GM23338 (cell line): ENCODE measurements around the gene GALE. TPM values are rescaled to one million over a fixed set of nuclear protein-coding genes. Genes with fewer than 3 reads are reported as not detected.

ENCODE experiments used
- ATAC-seq: fragments of 200-7000 bp; cut with Tn5 transposase; 3 replicates; pipeline ENCODE4 v1.9.1; 2020
- DNase-seq: peaks from one replicate; pipeline ENCODE4 v3.0.0-alpha.2; 2015; ENCODE audit warnings: low spot score
- H2AFZ ChIP-seq: fragments of 200-600 bp; sonication (generic); 2 replicates; pipeline ENCODE4 v1.8.0; 2016; ENCODE audit warnings: antibody characterized with exemption, mild to moderate bottlenecking, moderate library complexity
- H3F3A ChIP-seq: fragments of 200-600 bp; sonication (generic); replicated peaks from 2 replicates; pipeline ENCODE4 v1.8.0; 2017; ENCODE audit warnings: antibody characterized with exemption, mixed run types, low read depth
- H3K27ac ChIP-seq: fragments of 200-600 bp; sonication (generic); 2 replicates; pipeline ENCODE4 v1.6.1; 2016; ENCODE audit warnings: low read depth
- H3K27me3 ChIP-seq: fragments of 200-600 bp; sonication (generic); 2 replicates; pipeline ENCODE4 v1.8.0; 2016; ENCODE audit warnings: mild to moderate bottlenecking, mixed run types, moderate library complexity; ENCODE audit not compliant: insufficient read depth
- H3K36me3 ChIP-seq: fragments of 200-600 bp; sonication (generic); 2 replicates; pipeline ENCODE4 v1.8.0; 2016; ENCODE audit warnings: mild to moderate bottlenecking; ENCODE audit not compliant: insufficient read depth
- H3K4me1 ChIP-seq: fragments of 200-600 bp; sonication (generic); 2 replicates; pipeline ENCODE4 v1.8.0; 2016; ENCODE audit warnings: mild to moderate bottlenecking, moderate library complexity; ENCODE audit not compliant: insufficient read depth
- H3K4me2 ChIP-seq: fragments of 200-600 bp; sonication (generic); 2 replicates; pipeline ENCODE4 v1.7.1; 2017; ENCODE audit warnings: mixed run types
- H3K4me3 ChIP-seq: fragments of 200-600 bp; sonication (generic); 2 replicates; pipeline ENCODE4 v1.6.1; 2016; ENCODE audit warnings: mixed run types
- H3K79me2 ChIP-seq: fragments of 200-600 bp; sonication (generic); replicated peaks from 2 replicates; pipeline ENCODE4 v1.8.0; 2017; ENCODE audit warnings: mild to moderate bottlenecking; ENCODE audit not compliant: insufficient read depth
- H3K9me2 ChIP-seq: fragments of 200-600 bp; sonication (generic); 2 replicates; pipeline ENCODE4 v1.8.0; 2017; ENCODE audit not compliant: insufficient read depth
- H4K20me1 ChIP-seq: fragments of 200-600 bp; sonication (generic); replicated peaks from 2 replicates; pipeline ENCODE4 v1.8.0; 2017; ENCODE audit warnings: mild to moderate bottlenecking; ENCODE audit not compliant: insufficient read depth
- H3K27ac Mint-ChIP-seq: 2 replicates; pipeline ENCODE4 v1.8.0; 2020; ENCODE audit warnings: inconsistent platforms, mild to moderate bottlenecking, moderate library complexity, mixed read lengths
- H3K27me3 Mint-ChIP-seq: 3 replicates; pipeline ENCODE4 v1.8.0; 2022; ENCODE audit warnings: low read depth, mild to moderate bottlenecking, moderate library complexity, mixed read lengths, inconsistent platforms; ENCODE audit not compliant: insufficient read depth, poor library complexity
- H3K36me3 Mint-ChIP-seq: 3 replicates; pipeline ENCODE4 v1.8.0; 2021; ENCODE audit warnings: low read depth, mild to moderate bottlenecking, inconsistent platforms, moderate library complexity, mixed read lengths
- H3K4me1 Mint-ChIP-seq: 3 replicates; pipeline ENCODE4 v1.8.0; 2020; ENCODE audit warnings: mild to moderate bottlenecking, inconsistent platforms, mixed read lengths
- H3K4me3 Mint-ChIP-seq: 3 replicates; pipeline ENCODE4 v1.8.0; 2021; ENCODE audit warnings: moderate library complexity, mild to moderate bottlenecking, inconsistent platforms, mixed read lengths
- H3K9me3 Mint-ChIP-seq: 3 replicates; pipeline ENCODE4 v1.8.0; 2020; ENCODE audit warnings: moderate library complexity, mild to moderate bottlenecking, inconsistent platforms, mixed read lengths
- CREB1 ChIP-seq: fragments of 250-450 bp; sonication (Bioruptor Pico); IDR thresholded peaks from 2 replicates; pipeline ENCODE4 v1.5.0; 2020; ENCODE audit warnings: low read depth, mild to moderate bottlenecking, moderate library complexity
- ETS1 ChIP-seq: IDR thresholded peaks from 2 replicates; pipeline ENCODE4 v1.6.1; 2016; ENCODE audit warnings: antibody characterized with exemption
- EZH2 ChIP-seq: fragments of 200-600 bp; sonication (generic); IDR thresholded peaks from one replicate; pipeline ENCODE4 v1.8.0; 2017; ENCODE audit warnings: antibody characterized with exemption, mild to moderate bottlenecking, low read depth; ENCODE audit not compliant: unreplicated experiment
- POLR2AphosphoS5 ChIP-seq: IDR thresholded peaks from 2 replicates; pipeline ENCODE4 v1.6.1; 2016; ENCODE audit warnings: antibody characterized with exemption, low read depth
- ZNF331 ChIP-seq: fragments of 250-450 bp; sonication (Bioruptor Pico); IDR thresholded peaks from 2 replicates; pipeline ENCODE4 v1.5.0; 2020; ENCODE audit warnings: low read depth, mild to moderate bottlenecking, moderate library complexity
- polyA plus RNA-seq: library from polyadenylated mRNA; unstranded; fragments of >200 nt; fragmentation: Nextera tagmentation; extraction: Ambion mirVana; gene quantifications from 2 replicates; pipeline ENCODE4 v1.2.1, GENCODE V29; 2016
- total RNA-seq: library from RNA; depleted of rRNA; stranded (reverse); fragments of >200 nt; shearing (Covaris generic); gene quantifications from 2 replicates; pipeline ENCODE4 v1.2.3, GENCODE V29; 2014
- TF ChIP-seq, protein P1 (sequence below), 2 experiments: fragments of 200-600 bp in 1 of 2; sonication (generic) in 1 of 2; conservative IDR thresholded peaks; 2 replicates each; pipeline versions ENCODE4 v1.5.1 to v1.6.1; 2016 to 2017; ENCODE audit warnings: antibody characterized with exemption in 2 of 2, low read depth in 2 of 2, mild to moderate bottlenecking in 2 of 2, moderate library complexity in 1 of 2

Gene GALE
- total and polyA plus RNA-seq, 2 experiments from 2014 or later, result 28.1 to 31.7 TPM

- Histone ChIP-seq H3K4me2 (no peak overlapping the region), H3F3A (no peaks in the 10 kb centered on the region), H3K4me3 (no peak overlapping the region), H3K9me2 (no peaks in the 10 kb centered on the region), H3K4me1 (no peaks in the 10 kb centered on the region), H4K20me1 (no peaks in the 10 kb centered on the region), H2AFZ (no peak overlapping the region), H3K27me3 (no peaks in the 10 kb centered on the region), H3K27ac (no peak overlapping the region), H3K36me3 (no peaks in the 10 kb centered on the region; the same call in 1 of the 2 replicates), H3K79me2 (no peaks in the 10 kb centered on the region)
- H3K9me3 Mint-ChIP-seq, result peaks cover 12% of the 10 kb centered on the region; the same call in 2 of the 3 replicates
- no peaks in the 10 kb centered on the region for H3K4me1 Mint-ChIP-seq
- no peak for ATAC-seq
- H3K4me3 Mint-ChIP-seq, result no peak overlapping the region
- H3K27me3 Mint-ChIP-seq, result peaks cover 2% of the 10 kb centered on the region
- H3K27ac Mint-ChIP-seq, result no peak overlapping the region
- DNase-seq, result no peak
- H3K36me3 Mint-ChIP-seq, result peaks cover 18% of the 10 kb centered on the region; the same call in 2 of the 3 replicates
- TF ChIP-seq, protein P1, sequence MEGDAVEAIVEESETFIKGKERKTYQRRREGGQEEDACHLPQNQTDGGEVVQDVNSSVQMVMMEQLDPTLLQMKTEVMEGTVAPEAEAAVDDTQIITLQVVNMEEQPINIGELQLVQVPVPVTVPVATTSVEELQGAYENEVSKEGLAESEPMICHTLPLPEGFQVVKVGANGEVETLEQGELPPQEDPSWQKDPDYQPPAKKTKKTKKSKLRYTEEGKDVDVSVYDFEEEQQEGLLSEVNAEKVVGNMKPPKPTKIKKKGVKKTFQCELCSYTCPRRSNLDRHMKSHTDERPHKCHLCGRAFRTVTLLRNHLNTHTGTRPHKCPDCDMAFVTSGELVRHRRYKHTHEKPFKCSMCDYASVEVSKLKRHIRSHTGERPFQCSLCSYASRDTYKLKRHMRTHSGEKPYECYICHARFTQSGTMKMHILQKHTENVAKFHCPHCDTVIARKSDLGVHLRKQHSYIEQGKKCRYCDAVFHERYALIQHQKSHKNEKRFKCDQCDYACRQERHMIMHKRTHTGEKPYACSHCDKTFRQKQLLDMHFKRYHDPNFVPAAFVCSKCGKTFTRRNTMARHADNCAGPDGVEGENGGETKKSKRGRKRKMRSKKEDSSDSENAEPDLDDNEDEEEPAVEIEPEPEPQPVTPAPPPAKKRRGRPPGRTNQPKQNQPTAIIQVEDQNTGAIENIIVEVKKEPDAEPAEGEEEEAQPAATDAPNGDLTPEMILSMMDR (conservative IDR thresholded peaks at IDR 0.05; ENCODE audit: low read depth in 2 of 2), result no peak
- TF ChIP-seq POLR2AphosphoS5, result no peak
These were observed 43.1 kb upstream of the GALE start for GRCh38 chr1:23843644-23844043.

- peak overlapping the region; percentile 97 for H3K4me2 ChIP-seq
- no peak overlapping the region for H3K27ac Mint-ChIP-seq
These were observed 37.9 kb upstream of the GALE start for GRCh38 chr1:23838401-23838866.

DNA sequence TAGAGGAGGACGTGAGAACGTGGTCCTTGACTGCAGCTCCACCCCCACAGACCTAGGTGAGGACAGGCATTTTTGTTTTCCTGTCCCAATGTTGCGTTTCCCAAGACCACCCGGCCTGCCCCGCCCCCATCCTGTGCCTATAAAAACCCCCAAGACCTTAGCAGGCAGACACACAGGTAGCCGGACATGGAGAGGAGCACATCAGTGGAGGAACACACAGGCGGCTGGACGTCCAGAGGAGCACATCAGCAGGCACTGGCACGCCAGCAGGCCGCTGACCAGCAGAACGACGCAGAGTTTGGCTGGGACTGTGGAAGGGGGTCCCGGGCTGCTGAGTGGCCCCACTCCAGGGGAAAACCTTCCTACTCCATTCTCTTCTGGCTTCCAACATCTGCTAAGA is 37.4 kb upstream of the GALE start:
- Histone ChIP-seq H3K4me1 (no peaks in the 10 kb centered on the region; the same call in 1 of the 2 replicates), H3K4me3 (peak overlapping the region; percentile 72), H3K4me2 (peak overlapping the region; percentile 97), H3K36me3 (no peaks in the 10 kb centered on the region), H3K27ac (no peak overlapping the region), H3K9me2 (no peaks in the 10 kb centered on the region), H3F3A (no peaks in the 10 kb centered on the region), H2AFZ (peak overlapping the region; percentile 96), H3K79me2 (no peaks in the 10 kb centered on the region), H3K27me3 (peaks cover 10% of the 10 kb centered on the region; the same call in 1 of the 2 replicates), H4K20me1 (no peaks in the 10 kb centered on the region)
- no peak overlapping the region for H3K27ac Mint-ChIP-seq
- ATAC-seq (peak; percentile 50), DNase-seq (peak; percentile 30)
- H3K9me3 Mint-ChIP-seq, result no peaks in the 10 kb centered on the region
- H3K4me3 Mint-ChIP-seq, result peak overlapping the region; percentile 79
- TF ChIP-seq EZH2 (no peak), ETS1 (no peak)
- H3K27me3 Mint-ChIP-seq, result peaks cover 10% of the 10 kb centered on the region
- H3K36me3 Mint-ChIP-seq, result no peaks in the 10 kb centered on the region
- peaks cover 8% of the 10 kb centered on the region for H3K4me1 Mint-ChIP-seq

More at GRCh38 chr1:23838401-23838866, 37.9 kb upstream of the GALE start:
- DNase-seq (peak; percentile 72), ATAC-seq (peak; percentile 98)
- peak overlapping the region; percentile 72 for H3K4me3 ChIP-seq
- H3K27me3 ChIP-seq, result peaks cover 10% of the 10 kb centered on the region; the same call in 1 of the 2 replicates
- no peaks in the 10 kb centered on the region for H3K36me3 ChIP-seq
- H3F3A ChIP-seq, result no peaks in the 10 kb centered on the region
- Mint-ChIP-seq H3K27me3 (peaks cover 10% of the 10 kb centered on the region), H3K4me3 (peak overlapping the region; percentile 79), H3K36me3 (no peaks in the 10 kb centered on the region), H3K4me1 (peaks cover 8% of the 10 kb centered on the region), H3K9me3 (no peaks in the 10 kb centered on the region)
- no peak overlapping the region for H3K27ac ChIP-seq
- H2AFZ ChIP-seq, result peak overlapping the region; percentile 96
- H3K9me2 ChIP-seq, result no peaks in the 10 kb centered on the region
- no peaks in the 10 kb centered on the region for H4K20me1 ChIP-seq
- TF ChIP-seq ZNF331 (no peak), POLR2AphosphoS5 (peak; percentile 28), CREB1 (0 out of 2 replicates have a peak, but pooled peaks have one; percentile 7)
- H3K4me1 ChIP-seq, result no peaks in the 10 kb centered on the region; the same call in 1 of the 2 replicates
- H3K79me2 ChIP-seq, result no peaks in the 10 kb centered on the region
